GM23248 (cell line): ENCODE measurements around the gene FBP2.

Source experiments
- EZH2 ChIP-seq: fragments of 200-600 bp; sonication (generic); IDR thresholded peaks from 2 replicates; pipeline ENCODE4 v1.6.1; 2018; ENCODE audit warnings: antibody characterized with exemption, mild to moderate bottlenecking; ENCODE audit not compliant: insufficient read depth, poor library complexity, severe bottlenecking
- EZH2phosphoT487 ChIP-seq: fragments of 200-600 bp; sonication (generic); IDR thresholded peaks from 2 replicates; pipeline ENCODE4 v1.6.1; 2018; ENCODE audit warnings: antibody characterized with exemption, moderate library complexity, mild to moderate bottlenecking, low read depth; ENCODE audit not compliant: insufficient read depth

GRCh38 chr9:94525396-94526035 is 68.1 kb downstream of the FBP2 start:
- TF ChIP-seq EZH2 (no peak), EZH2phosphoT487 (no peak)
